T47D (cell line): Measurements from ENCODE around the gene CPAMD8.
"Not testable (repeated sequence)": the region's sequence is repeated elsewhere in the genome, so short reads cannot be mapped to it uniquely, and the experiment has no call there.

ENCODE experiments used
- DNase-seq, 2 experiments: peaks; one replicate each; pipeline versions ENCODE4 v3.0.0 to v3.0.0-alpha.2; 2011 to 2012; ENCODE audit warnings: low read depth in 1 of 2, low spot score in 1 of 2
- JUND ChIP-seq: IDR thresholded peaks from 2 replicates; pipeline ENCODE4 v1.6.1; 2012; ENCODE audit warnings: low read depth
- in situ Hi-C: cut with HindIII; loops from 2 replicates; pipeline ENCODE4 v1.10.0; 2016; ENCODE audit warnings: low sequenced_read_pairs, low pct_unique_long_range_greater_than_20kb

CPAMD8 gene

DNA sequence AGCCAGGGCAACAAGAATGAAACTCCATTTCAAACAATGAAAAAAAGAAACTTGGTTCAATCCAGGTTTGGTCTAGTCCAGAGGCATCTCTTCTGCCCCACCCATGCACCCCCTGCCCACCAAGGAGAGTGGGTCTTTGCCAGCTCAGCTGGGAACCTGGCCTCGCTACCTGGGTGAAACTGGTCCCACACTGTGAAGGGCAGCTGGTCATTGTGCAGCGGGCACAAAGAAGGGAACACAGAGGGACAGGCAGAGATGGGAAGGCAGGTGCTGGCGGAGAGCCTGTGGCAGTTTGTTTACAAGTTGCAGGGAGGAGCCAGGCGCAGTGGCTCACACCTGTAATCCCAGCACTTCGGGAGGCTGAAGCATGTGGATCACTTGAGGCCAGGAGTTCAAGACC, 50.2 kb downstream of the CPAMD8 start:
- TF ChIP-seq JUND = no peak
- in situ Hi-C loops = no loop called here
- DNase-seq = no peak

- no peak for TF ChIP-seq JUND
- DNase-seq = no peak
- in situ Hi-C loops = no loop called here
Observed at GRCh38 chr19:16970821-16971220, 55.8 kb downstream of the CPAMD8 start.

GRCh38 chr19:16969135-16969534, 57.5 kb downstream of the CPAMD8 start:
- peak in 1 of 2 experiments; percentile 69 for DNase-seq
- TF ChIP-seq JUND = no peak
- in situ Hi-C loops = no loop called here

DNA sequence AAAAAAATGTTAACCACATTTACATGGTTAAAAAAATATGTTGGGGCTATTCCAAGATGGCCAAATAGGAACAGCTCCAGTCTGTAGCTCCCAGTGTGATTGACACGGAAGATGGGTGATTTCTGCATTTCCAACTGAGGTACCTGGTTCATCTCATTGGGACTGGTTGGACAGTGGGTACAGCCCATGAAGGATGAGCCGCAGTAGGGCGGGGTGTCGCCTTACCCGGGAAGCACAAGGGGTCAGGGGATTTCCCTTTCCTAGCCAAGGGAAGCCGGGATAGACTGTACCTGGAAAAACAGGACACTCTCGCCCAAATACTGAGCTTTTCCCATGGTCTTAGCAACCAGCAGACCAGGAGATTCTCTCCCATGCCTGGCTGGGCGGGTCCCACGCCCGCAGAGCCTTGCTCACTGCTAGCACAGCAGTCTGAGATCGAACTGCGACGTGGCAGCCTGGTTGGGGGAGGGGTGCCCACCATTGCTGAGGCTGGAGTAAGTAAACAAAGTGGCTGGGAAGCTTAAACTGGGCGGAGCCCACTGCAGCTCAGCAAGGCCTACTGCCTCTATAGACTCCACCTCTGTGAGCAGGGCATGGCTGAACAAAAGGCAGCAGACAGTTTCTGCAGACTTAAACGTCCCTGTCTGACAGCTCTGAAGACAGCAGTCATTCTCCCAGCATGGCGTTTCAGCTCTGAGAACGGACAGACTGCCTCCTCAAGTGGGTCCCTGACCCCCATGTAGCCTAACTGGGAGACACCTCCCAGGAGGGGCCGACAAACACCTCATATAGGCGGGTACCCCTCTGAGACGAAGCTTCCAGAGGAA, 65.4 kb downstream of the CPAMD8 start:
- in situ Hi-C loops = not testable (repeated sequence)

GRCh38 chr19:16958277-16958676, 68.3 kb downstream of the CPAMD8 start:
- DNase-seq, in situ Hi-C loops: not testable (repeated sequence)

More for the DNA sequence above, 65.4 kb downstream of the CPAMD8 start:
- not testable (repeated sequence) for DNase-seq

GRCh38 chr19:16957855-16958254, 68.8 kb downstream of the CPAMD8 start:
- DNase-seq = no peak
- TF ChIP-seq JUND = no peak
- in situ Hi-C loops = no loop called here

DNA sequence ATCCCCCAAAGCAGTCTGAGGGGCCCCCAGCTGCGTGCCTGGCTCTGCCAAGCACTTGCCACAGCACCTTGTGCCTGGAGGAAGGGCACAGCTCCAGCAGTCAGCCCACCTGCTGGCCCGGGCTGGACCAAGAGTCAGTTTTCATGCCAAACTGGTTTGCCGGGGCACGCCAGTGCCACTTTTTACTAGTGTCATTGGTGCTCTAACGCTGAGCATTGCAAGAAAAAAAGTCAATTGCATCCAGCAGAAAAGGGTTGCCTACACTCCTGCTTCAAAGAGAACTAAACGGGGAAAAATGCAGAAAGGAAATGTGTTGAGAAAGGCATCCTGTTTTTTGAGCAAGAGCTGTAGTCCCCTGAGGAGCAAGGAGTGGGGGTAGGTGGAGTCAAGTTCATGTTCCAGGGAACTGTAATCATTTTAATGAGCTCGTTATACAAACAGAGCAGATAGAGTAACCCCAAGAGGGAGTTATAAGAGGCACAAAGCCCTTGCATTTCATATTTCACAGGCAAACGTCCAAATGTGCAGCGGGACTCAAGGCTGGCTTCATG, 69.4 kb downstream of the CPAMD8 start:
- no peak for TF ChIP-seq JUND
- in situ Hi-C loops = no loop called here
- peak; percentile 36 to 87 for DNase-seq

GRCh38 chr19:16955161-16955560, 71.4 kb downstream of the CPAMD8 start:
- in situ Hi-C loops = no loop called here
- no peak for DNase-seq
- TF ChIP-seq JUND = no peak

- no peak for DNase-seq
- no peak for TF ChIP-seq JUND
- in situ Hi-C loops = no loop called here
Observed at GRCh38 chr19:16952046-16952445, 74.6 kb downstream of the CPAMD8 start.

GRCh38 chr19:16951529-16951928, 75.1 kb downstream of the CPAMD8 start:
- no peak for DNase-seq
- no peak for TF ChIP-seq JUND
- in situ Hi-C loops = no loop called here

DNA sequence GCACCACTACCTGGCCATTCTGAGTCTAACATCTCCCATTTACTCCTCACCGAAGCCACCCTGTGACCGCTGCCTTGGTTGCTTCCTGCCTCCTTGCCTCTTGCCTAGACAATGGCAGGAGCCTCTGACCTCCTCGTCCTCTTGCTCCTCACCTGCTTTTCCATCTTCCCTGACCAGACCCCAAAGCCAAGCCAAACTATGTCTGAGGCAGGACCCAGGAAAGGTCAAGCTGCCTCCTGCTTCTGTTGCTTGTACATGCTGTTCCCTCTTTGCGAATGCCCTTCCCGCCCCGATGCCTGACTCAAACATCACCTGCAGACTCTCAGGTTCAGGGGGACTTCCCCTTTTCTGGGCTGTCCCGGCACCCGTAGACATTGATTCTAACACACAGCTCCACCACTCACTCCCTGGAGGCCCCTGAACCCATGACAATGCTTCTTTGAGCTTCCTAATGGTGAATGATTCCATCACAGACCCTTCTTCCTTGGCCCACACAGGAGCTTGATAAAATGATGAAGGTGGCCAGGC, 77.0 kb downstream of the CPAMD8 start:
- no peak for TF ChIP-seq JUND
- no peak for DNase-seq
- in situ Hi-C loops = no loop called here

DNA sequence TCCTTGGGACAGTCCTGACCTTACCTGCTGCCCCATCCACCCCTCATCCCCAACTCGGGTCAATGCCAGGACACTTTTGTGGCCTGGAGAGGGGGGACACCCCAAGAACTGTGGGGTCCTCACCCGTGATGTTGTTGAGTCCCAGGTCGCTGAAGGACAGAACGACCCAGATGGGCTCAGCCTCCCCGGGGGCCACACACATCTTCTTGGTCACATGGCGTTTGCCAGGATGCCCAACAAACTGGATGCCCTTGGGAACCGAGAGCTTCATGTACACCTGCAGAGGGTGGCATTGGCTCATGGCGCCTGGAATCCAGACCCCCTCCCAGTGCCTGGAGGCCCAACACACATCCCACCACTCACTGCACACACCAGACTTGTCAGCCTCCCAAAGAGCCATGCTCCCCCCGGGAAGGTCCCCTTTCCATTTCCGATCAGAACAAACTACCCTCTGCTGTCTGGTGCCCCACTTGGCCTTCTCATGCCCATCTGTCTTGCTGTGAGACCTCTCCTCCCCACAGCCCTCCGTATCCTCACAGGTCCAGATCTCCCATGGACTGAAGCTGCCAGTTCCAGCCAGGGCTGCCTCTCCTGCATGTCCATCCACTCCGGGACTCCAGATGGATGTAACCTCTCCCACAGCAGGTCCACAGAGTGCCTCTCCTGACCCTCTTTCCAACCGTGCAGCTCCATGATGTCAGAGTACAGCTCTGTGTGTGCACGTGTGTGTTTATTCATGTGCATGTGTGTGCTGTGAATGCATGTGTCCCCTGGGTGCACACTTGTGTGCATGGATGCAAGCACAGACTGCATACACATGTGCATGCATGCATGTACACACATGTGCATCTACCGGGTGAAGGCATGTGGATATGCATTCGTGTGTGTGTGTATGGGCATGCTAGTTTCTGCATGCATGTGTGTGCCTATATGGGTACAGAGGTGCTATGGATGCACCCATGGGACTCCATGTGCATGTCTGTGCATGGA, 79.4 kb downstream of the CPAMD8 start:
- no peak for DNase-seq
- in situ Hi-C loops = no loop called here
- TF ChIP-seq JUND = no peak
